HepG2 (cell line): ENCODE data around the gene RBM47. TPM values are rescaled to one million over a fixed set of nuclear protein-coding genes. Genes with fewer than 3 reads are reported as not detected.

Source experiments
- ATAC-seq: fragments of 200-7000 bp; cut with Tn5 transposase; 3 replicates; pipeline ENCODE4 v1.9.1; 2020; ENCODE audit warnings: mild to moderate bottlenecking, moderate library complexity
- BruUV-seq: library from RNA; stranded (reverse); fragments of 400-500 nt; replicated peaks from 2 replicates; lab custom pipeline; 2021; lab: Mats Ljungman, UMichigan
- CTCF ChIA-PET: fragments of 300-600 bp; formaldehyde crosslinking; extraction: SDS; loops from one replicate; lab custom pipeline; 2021; ENCODE audit warnings: low total read pairs, inconsistent platforms, low intra/inter-chr PET ratio; lab: Yijun Ruan, JAX
- POLR2A ChIA-PET: fragments of 350-600 bp; sonication (Branson Sonifier 250); formaldehyde crosslinking; loops from one replicate; lab custom pipeline; 2020; ENCODE audit warnings: antibody characterized with exemption, inconsistent platforms; lab: Yijun Ruan, JAX
- DNase-seq: peaks from one replicate; pipeline ENCODE4 v3.0.0-alpha.2; 2015; ENCODE audit warnings: low spot score
- FAIRE-seq: peaks from 3 replicates; lab custom pipeline; 2011; peaks lifted over from hg19 to GRCh38; lab: Jason Lieb, UNC
- H2AFZ ChIP-seq: one replicate; pipeline ENCODE4 v1.6.1; 2011; ENCODE audit warnings: low read length, inconsistent platforms
- H3K27ac ChIP-seq: fragments of 300-600 bp; 3 replicates; pipeline ENCODE4 v1.8.0; 2011; ENCODE audit warnings: mixed run types, mild to moderate bottlenecking, mixed read lengths, low read length, inconsistent platforms; ENCODE audit not compliant: insufficient read depth; ENCODE audit errors: extremely low read length
- H3K27me3 ChIP-seq, 2 experiments: fragments of 200-600 bp in 1 of 2; 2 replicates in 1 of 2; 3 replicates in 1 of 2; pipeline versions ENCODE4 v1.6.0 to v1.8.0; 2011; ENCODE audit warnings: low read length in 2 of 2, mild to moderate bottlenecking in 2 of 2, moderate library complexity in 2 of 2, inconsistent platforms in 1 of 2; ENCODE audit not compliant: insufficient read depth in 2 of 2, control insufficient read depth in 1 of 2
- H3K36me3 ChIP-seq, 2 experiments: fragments of 200-600 bp in 1 of 2; replicated peaks in 1 of 2; 2 replicates in 1 of 2; 3 replicates in 1 of 2; pipeline versions ENCODE4 v1.5.1 to v1.8.0; 2011; ENCODE audit warnings: low read length in 2 of 2, inconsistent platforms in 1 of 2; ENCODE audit not compliant: insufficient read depth in 2 of 2, control insufficient read depth in 1 of 2
- H3K4me1 ChIP-seq: 2 replicates; pipeline ENCODE4 v1.5.1; 2012; ENCODE audit warnings: low read length, inconsistent platforms; ENCODE audit not compliant: insufficient read depth
- H3K4me2 ChIP-seq: 2 replicates; pipeline ENCODE4 v1.6.0; 2011; ENCODE audit warnings: low read depth, low read length, inconsistent platforms
- H3K4me3 ChIP-seq, 3 experiments: fragments of 200-600 bp in 1 of 3; sonication (generic), shearing (Covaris generic) in 1 of 3; replicated peaks in 1 of 3; 2 replicates each; pipeline ENCODE4 v1.5.1; 2011 to 2016; ENCODE audit warnings: low read length in 3 of 3, inconsistent platforms in 2 of 3, low read depth in 2 of 3, mild to moderate bottlenecking in 2 of 3, control low read depth in 1 of 3, mixed read lengths in 1 of 3; ENCODE audit not compliant: insufficient read depth in 1 of 3
- H3K79me2 ChIP-seq: one replicate; pipeline ENCODE4 v1.6.1; 2011; ENCODE audit warnings: low read length, inconsistent platforms; ENCODE audit not compliant: insufficient read depth
- H3K9ac ChIP-seq: 2 replicates; pipeline ENCODE4 v1.6.0; 2011; ENCODE audit warnings: mild to moderate bottlenecking, low read depth, low read length, inconsistent platforms; ENCODE audit not compliant: insufficient read depth
- H3K9me3 ChIP-seq: 2 replicates; pipeline ENCODE4 v1.5.1; 2012; ENCODE audit warnings: mild to moderate bottlenecking, low read length
- H4K20me1 ChIP-seq: 2 replicates; pipeline ENCODE4 v1.6.0; 2011; ENCODE audit warnings: inconsistent platforms, mild to moderate bottlenecking, low read length, moderate library complexity; ENCODE audit not compliant: insufficient read depth
- ARID2 ChIP-seq: sonication (generic); formaldehyde crosslinking; IDR thresholded peaks from 2 replicates; pipeline ENCODE4 v1.8.1; 2022; ENCODE audit warnings: mild to moderate bottlenecking, missing genetic modification reagents, borderline replicate concordance
- FOXM1 ChIP-seq: sonication (generic); formaldehyde crosslinking; IDR thresholded peaks from 2 replicates; pipeline ENCODE4 v1.5.0; 2020; ENCODE audit warnings: missing genetic modification reagents
- KAT8 ChIP-seq: IDR thresholded peaks from 2 replicates; pipeline ENCODE4 v1.6.1; 2016; ENCODE audit warnings: missing genetic modification reagents, missing compliant biosample characterization
- KLF15 ChIP-seq: sonication (generic); formaldehyde crosslinking; IDR thresholded peaks from 2 replicates; pipeline ENCODE4 v1.8.1; 2023; ENCODE audit warnings: borderline replicate concordance, mild to moderate bottlenecking, inconsistent platforms, missing genetic modification reagents, mixed read lengths
- MYNN ChIP-seq: sonication (generic); formaldehyde crosslinking; IDR thresholded peaks from 2 replicates; pipeline ENCODE4 v1.4.0; 2020; ENCODE audit warnings: mild to moderate bottlenecking, low read depth, missing genetic modification reagents
- NBN ChIP-seq: fragments of 450-650 bp; conservative IDR thresholded peaks from 2 replicates; pipeline ENCODE4 v1.6.1; 2017
- NCOR1 ChIP-seq: fragments of 200-600 bp; sonication (generic); IDR thresholded peaks from 2 replicates; pipeline ENCODE4 v1.7.0; 2017; ENCODE audit warnings: antibody characterized with exemption, low read length, borderline replicate concordance
- SP4 ChIP-seq: sonication (generic); formaldehyde crosslinking; IDR thresholded peaks from 2 replicates; pipeline ENCODE4 v1.8.1; 2023; ENCODE audit warnings: mild to moderate bottlenecking, missing genetic modification reagents
- TAF15 ChIP-seq: fragments of 200-400 bp; formaldehyde crosslinking; IDR thresholded peaks from one replicate; pipeline ENCODE4 v1.6.1; 2018; ENCODE audit warnings: mild to moderate bottlenecking, low read depth, low read length; ENCODE audit not compliant: poor library complexity, severe bottlenecking
- ZBTB21 ChIP-seq: sonication (generic); formaldehyde crosslinking; IDR thresholded peaks from 2 replicates; pipeline ENCODE4 v1.4.0; 2020; ENCODE audit warnings: missing genetic modification reagents
- ZFX ChIP-seq: sonication (generic); formaldehyde crosslinking; IDR thresholded peaks from 2 replicates; pipeline ENCODE4 v1.4.0; 2020; ENCODE audit warnings: mild to moderate bottlenecking, low read depth, missing genetic modification reagents, moderate library complexity
- ZNF782 ChIP-seq: sonication (generic); formaldehyde crosslinking; IDR thresholded peaks from 2 replicates; pipeline ENCODE4 v1.4.0; 2020; ENCODE audit warnings: missing genetic modification reagents, mild to moderate bottlenecking, borderline replicate concordance
- WGBS: methylation state at CpG from one replicate; pipeline ENCODE4 v1.1.6; 2017; ENCODE audit warnings: low lambda C conversion rate; 5-methylcytosine and 5-hydroxymethylcytosine counted together
- in situ Hi-C: cut with HindIII; loops from 2 replicates; pipeline ENCODE4 v1.10.0; 2017; ENCODE audit warnings: low pct_unique_long_range_greater_than_20kb; ENCODE audit not compliant: extremely low pct_ligation_motif_present
- intact Hi-C: fragments of 100-400 bp; cut with micrococcal nuclease; formaldehyde crosslinking; loops from one replicate; pipeline ENCODE4 v1.10.0; 2022; ENCODE audit not compliant: unreplicated experiment
- polyA plus RNA-seq, 8 experiments: library from polyadenylated mRNA; depleted of rRNA in 3 of 8; stranded (reverse) in 7 of 8; unstranded in 1 of 8; fragments of >200 nt; fragmentation: Illumina TruSeq in 4 of 8; extraction: Trizol in 4 of 8; gene quantifications; 2 replicates each; pipeline versions ENCODE4 v1.2.1 to v1.2.3, GENCODE V29; 2011 to 2016; ENCODE audit warnings: low read depth in 4 of 8, missing spikeins in 1 of 8, mixed read lengths in 1 of 8; ENCODE audit not compliant: insufficient read depth in 1 of 8
- total RNA-seq, 5 experiments: library from RNA; depleted of rRNA; stranded (reverse); fragments of >200 nt; fragmentation: Illumina TruSeq; extraction: Trizol; gene quantifications; 2 replicates each; pipeline ENCODE4 v1.2.3, GENCODE V29; 2016; ENCODE audit warnings: low read depth in 1 of 5
- TF ChIP-seq, protein P1 (sequence below): fragments of 450-650 bp; IDR thresholded peaks from 2 replicates; pipeline ENCODE4 v1.6.1; 2017; ENCODE audit warnings: mild to moderate bottlenecking
- TF ChIP-seq, protein P2 (sequence below): IDR thresholded peaks from 2 replicates; pipeline ENCODE4 v1.6.1; 2012; ENCODE audit warnings: low read length, improper control_type of control experiment
- TF ChIP-seq, protein P3 (sequence below): sonication (generic); formaldehyde crosslinking; IDR thresholded peaks from 2 replicates; pipeline ENCODE4 v1.4.0; 2020; ENCODE audit warnings: missing genetic modification reagents
- TF ChIP-seq, protein P4 (sequence below): IDR thresholded peaks from 2 replicates; pipeline ENCODE4 v1.6.1; 2016; ENCODE audit warnings: mild to moderate bottlenecking, missing biosample characterization, missing genetic modification reagents

Gene RBM47
- total and polyA plus RNA-seq, 2 of the 13 experiments (the other 11 are each of a cell fraction or from before 2014, with no cell fraction given): 1.2 to 2.5 TPM

- in situ Hi-C loops: no loop called here
- POLR2A ChIA-PET: no interaction called here
- Histone ChIP-seq H3K36me3 (no peaks in the 10 kb centered on the region), H3K4me2 (no peak overlapping the region), H3K9ac (no peak overlapping the region), H3K4me3 (no peak overlapping the region), H3K27ac (no peak overlapping the region), H3K9me3 (no peaks in the 10 kb centered on the region), H3K4me1 (peaks cover 31% of the 10 kb centered on the region), H4K20me1 (no peaks in the 10 kb centered on the region), H3K27me3 (no peaks in the 10 kb centered on the region), H2AFZ (no peak overlapping the region), H3K79me2 (no peaks in the 10 kb centered on the region)
- no TSS peak for BruUV-seq
- ATAC-seq (no peak), FAIRE-seq (no peak), DNase-seq (no peak)
- intact Hi-C loops: no loop called here
- 60% methylated on average over 7 of the region's 7 CpGs for WGBS
- CTCF ChIA-PET: no interaction called here
- TF ChIP-seq KAT8 (CRISPR knock-in tag): no peak
- no peak for TF ChIP-seq KLF15 (CRISPR knock-in tag)
- TF ChIP-seq, protein P1, sequence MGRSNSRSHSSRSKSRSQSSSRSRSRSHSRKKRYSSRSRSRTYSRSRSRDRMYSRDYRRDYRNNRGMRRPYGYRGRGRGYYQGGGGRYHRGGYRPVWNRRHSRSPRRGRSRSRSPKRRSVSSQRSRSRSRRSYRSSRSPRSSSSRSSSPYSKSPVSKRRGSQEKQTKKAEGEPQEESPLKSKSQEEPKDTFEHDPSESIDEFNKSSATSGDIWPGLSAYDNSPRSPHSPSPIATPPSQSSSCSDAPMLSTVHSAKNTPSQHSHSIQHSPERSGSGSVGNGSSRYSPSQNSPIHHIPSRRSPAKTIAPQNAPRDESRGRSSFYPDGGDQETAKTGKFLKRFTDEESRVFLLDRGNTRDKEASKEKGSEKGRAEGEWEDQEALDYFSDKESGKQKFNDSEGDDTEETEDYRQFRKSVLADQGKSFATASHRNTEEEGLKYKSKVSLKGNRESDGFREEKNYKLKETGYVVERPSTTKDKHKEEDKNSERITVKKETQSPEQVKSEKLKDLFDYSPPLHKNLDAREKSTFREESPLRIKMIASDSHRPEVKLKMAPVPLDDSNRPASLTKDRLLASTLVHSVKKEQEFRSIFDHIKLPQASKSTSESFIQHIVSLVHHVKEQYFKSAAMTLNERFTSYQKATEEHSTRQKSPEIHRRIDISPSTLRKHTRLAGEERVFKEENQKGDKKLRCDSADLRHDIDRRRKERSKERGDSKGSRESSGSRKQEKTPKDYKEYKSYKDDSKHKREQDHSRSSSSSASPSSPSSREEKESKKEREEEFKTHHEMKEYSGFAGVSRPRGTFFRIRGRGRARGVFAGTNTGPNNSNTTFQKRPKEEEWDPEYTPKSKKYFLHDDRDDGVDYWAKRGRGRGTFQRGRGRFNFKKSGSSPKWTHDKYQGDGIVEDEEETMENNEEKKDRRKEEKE: no peak
- TF ChIP-seq, protein P2, sequence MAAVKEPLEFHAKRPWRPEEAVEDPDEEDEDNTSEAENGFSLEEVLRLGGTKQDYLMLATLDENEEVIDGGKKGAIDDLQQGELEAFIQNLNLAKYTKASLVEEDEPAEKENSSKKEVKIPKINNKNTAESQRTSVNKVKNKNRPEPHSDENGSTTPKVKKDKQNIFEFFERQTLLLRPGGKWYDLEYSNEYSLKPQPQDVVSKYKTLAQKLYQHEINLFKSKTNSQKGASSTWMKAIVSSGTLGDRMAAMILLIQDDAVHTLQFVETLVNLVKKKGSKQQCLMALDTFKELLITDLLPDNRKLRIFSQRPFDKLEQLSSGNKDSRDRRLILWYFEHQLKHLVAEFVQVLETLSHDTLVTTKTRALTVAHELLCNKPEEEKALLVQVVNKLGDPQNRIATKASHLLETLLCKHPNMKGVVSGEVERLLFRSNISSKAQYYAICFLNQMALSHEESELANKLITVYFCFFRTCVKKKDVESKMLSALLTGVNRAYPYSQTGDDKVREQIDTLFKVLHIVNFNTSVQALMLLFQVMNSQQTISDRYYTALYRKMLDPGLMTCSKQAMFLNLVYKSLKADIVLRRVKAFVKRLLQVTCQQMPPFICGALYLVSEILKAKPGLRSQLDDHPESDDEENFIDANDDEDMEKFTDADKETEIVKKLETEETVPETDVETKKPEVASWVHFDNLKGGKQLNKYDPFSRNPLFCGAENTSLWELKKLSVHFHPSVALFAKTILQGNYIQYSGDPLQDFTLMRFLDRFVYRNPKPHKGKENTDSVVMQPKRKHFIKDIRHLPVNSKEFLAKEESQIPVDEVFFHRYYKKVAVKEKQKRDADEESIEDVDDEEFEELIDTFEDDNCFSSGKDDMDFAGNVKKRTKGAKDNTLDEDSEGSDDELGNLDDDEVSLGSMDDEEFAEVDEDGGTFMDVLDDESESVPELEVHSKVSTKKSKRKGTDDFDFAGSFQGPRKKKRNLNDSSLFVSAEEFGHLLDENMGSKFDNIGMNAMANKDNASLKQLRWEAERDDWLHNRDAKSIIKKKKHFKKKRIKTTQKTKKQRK: no peak
- TF ChIP-seq FOXM1: no peak
- no peak for TF ChIP-seq NBN
- TF ChIP-seq, protein P3, sequence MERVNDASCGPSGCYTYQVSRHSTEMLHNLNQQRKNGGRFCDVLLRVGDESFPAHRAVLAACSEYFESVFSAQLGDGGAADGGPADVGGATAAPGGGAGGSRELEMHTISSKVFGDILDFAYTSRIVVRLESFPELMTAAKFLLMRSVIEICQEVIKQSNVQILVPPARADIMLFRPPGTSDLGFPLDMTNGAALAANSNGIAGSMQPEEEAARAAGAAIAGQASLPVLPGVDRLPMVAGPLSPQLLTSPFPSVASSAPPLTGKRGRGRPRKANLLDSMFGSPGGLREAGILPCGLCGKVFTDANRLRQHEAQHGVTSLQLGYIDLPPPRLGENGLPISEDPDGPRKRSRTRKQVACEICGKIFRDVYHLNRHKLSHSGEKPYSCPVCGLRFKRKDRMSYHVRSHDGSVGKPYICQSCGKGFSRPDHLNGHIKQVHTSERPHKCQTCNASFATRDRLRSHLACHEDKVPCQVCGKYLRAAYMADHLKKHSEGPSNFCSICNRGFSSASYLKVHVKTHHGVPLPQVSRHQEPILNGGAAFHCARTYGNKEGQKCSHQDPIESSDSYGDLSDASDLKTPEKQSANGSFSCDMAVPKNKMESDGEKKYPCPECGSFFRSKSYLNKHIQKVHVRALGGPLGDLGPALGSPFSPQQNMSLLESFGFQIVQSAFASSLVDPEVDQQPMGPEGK (CRISPR knock-in tag): no peak
- TF ChIP-seq NCOR1: no peak
- TF ChIP-seq TAF15: no peak
- no peak for TF ChIP-seq MYNN (CRISPR knock-in tag)
- TF ChIP-seq, protein P4, sequence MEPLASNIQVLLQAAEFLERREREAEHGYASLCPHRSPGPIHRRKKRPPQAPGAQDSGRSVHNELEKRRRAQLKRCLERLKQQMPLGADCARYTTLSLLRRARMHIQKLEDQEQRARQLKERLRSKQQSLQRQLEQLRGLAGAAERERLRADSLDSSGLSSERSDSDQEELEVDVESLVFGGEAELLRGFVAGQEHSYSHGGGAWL (CRISPR knock-in tag): no peak
- TF ChIP-seq ZNF782 (CRISPR knock-in tag): no peak
- TF ChIP-seq ZBTB21: no peak
- no peak for TF ChIP-seq ARID2 (CRISPR knock-in tag)
- no peak for TF ChIP-seq SP4 (CRISPR knock-in tag)
- TF ChIP-seq ZFX (CRISPR knock-in tag): no peak
These were observed 67.0 kb downstream of the RBM47 start for GRCh38 chr4:40562681-40563080.
